CD4-positive, alpha-beta T cell treated with Interleukin-21 for 1 hour (primary cell): ENCODE data around the gene PADI3.
"Not testable (repeated sequence)": the region's sequence is repeated elsewhere in the genome, so short reads cannot be mapped to it uniquely, and the experiment has no call there.

Experiments
- DNase-seq: peaks from one replicate; pipeline ENCODE4 v3.0.0-alpha.2; 2020

Gene PADI3

GRCh38 chr1:17307329-17307728 lies 58.4 kb downstream of the PADI3 start:
- no peak for DNase-seq

GRCh38 chr1:17307946-17308345 lies 59.0 kb downstream of the PADI3 start, which contains the start of gene PADI4:
Gene PADI4 (plus strand): TSS chr1:17308197. CDS start chr1:17308223, 26 bp downstream.
- no peak for DNase-seq

GRCh38 chr1:17308593-17308992 lies 59.7 kb downstream of the PADI3 start:
- no peak for DNase-seq

DNA sequence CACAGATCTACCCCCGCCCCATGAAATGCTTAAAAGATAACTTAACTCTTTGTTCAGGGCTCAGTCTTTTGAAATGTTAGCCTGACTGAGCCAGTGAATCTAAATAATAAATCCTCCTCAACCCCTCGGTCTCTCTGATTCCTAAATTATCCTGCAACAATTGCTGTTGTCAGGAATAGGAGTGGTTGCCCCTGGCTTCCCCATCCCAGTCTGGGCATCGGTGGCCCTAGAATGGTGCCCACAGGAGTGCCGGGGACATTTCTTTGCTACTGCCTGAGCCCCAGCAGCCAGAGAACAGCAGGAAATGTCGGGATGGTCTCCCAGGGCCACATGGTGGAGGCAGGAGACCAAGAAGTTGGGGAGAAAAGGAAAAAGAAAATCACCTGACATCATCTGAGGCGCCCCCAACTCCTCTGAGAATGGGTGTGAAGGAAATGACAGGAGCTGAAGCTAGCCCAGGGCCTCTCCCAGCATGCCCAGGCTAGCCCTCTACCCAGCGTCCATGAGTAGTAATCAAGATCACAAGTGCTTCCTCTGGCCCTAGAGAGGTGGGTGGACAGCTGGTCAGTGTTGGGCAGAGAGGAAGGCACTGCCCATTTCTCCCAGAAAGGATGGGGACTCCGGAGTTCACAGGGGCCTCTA lies 60.6 kb downstream of the PADI3 start:
- no peak for DNase-seq

DNA sequence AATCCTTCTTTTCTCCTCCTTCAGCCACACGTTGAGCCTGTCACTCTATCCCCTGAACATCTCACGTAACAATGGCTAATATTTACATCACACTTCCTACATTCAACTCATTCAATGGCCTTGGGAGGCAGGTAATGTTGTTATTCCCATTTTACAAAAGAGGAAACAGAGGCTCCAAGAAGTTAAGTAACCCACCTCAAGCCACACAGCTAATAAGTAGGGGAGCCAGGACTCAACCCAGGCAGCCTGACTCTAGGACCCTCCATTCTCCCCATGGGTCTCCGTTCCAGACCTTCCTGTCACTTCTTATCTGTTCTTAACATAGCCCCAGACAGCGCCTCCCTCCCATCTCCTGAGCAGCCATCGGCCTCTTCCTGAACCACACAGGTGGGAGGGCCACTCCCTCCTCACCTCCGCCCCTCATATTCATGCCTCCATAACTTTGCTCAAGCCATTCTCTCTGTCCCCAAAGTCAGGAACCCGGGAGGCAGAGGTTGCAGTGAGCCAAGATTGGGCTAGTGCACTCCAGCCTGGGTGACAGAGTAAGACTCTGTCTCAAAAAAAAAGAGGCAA lies 61.3 kb downstream of the PADI3 start:
- no peak for DNase-seq

DNA sequence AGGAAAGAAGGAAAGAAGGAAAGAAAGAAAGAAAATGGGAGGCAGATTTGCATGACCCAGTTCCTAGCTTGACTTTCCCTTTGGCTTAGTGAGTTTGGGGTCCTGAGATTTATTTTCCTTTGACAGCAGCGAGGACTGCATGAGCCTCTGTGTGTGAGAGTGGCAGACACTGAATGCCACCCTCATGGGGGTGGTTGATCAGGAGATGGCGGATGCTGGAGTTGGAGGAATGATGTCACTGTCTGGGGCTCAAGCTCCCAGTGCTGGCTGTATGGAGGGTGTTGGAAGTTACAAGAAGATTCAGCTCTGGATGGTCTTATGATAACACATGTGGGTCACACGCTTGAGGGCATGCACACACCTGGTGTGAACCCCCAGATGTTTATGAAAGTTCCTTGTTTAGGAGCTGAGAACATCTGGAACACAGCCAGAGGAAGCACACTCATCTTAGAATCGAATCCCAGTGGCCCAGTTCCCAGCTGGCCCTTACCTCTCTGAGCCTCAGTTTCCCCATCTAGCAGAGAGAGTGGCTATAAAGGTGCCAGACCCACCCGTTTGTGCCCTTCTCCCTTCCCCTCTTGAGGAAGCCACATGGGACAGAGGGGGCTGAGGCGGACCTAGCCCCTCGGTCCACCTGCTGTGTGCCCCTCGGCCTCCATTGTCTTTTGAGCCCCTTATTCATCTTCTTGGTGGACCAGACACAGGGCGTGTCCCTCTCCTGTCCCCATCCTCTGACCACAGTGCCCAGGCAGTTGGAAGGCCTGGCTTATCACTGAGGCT lies 64.8 kb downstream of the PADI3 start:
- no peak for DNase-seq

DNA sequence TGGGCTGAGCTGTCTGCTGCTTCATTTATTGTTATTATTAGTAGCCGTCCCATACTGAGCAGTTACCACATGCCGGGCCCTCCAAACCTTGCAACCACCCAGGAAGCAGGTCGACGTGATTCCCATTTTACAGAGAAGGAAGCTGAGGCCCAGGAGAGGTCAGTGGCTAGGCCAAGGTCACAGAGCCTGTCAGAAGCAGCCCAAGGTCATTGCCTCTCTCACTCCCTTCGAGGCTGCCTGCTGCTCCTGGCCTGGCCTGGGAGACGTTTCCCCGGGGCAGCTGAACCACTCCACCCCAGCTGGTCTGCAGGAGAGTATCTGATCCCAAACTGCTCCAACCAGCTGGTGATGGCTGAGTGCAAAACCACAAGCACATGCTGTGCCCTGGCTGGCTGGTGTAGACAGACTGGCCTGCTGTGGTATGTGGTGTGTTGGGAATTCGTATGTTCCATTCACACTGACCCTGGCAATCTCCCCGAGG lies 65.6 kb downstream of the PADI3 start:
- DNase-seq = no peak

- DNase-seq = no peak
Observed at GRCh38 chr1:17315542-17316130, 66.7 kb downstream of the PADI3 start.

GRCh38 chr1:17316704-17317103 lies 67.8 kb downstream of the PADI3 start:
- no peak for DNase-seq

- DNase-seq = no peak
Observed at GRCh38 chr1:17318262-17318661, 69.4 kb downstream of the PADI3 start.

- DNase-seq = no peak
Observed at GRCh38 chr1:17319561-17320350, 70.9 kb downstream of the PADI3 start.

GRCh38 chr1:17321857-17322390 lies 73.0 kb downstream of the PADI3 start:
- not testable (repeated sequence) for DNase-seq

GRCh38 chr1:17328855-17329254 lies 80.0 kb downstream of the PADI3 start:
- DNase-seq = no peak

DNA sequence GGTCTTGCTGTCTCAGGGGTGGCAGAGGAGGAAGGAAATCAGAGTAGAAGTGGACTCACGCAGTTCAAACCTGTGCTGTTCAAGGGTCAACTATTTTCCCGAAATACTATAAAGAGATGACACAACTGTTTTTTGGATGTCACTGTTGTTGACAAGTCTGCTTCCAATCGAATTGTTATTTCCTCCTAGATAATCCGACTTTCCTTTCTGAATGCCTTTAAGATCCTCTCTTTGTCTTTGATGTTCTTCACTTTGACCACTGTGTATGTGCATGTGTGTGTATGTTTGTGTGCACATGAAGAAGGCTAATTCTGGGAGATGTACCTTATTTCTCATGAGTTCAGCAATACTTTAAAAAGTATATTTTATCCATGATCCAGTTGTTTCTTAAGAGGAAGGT lies 80.7 kb downstream of the PADI3 start:
- no peak for DNase-seq

- no peak for DNase-seq
Observed at GRCh38 chr1:17330856-17331255, 82.0 kb downstream of the PADI3 start.

DNA sequence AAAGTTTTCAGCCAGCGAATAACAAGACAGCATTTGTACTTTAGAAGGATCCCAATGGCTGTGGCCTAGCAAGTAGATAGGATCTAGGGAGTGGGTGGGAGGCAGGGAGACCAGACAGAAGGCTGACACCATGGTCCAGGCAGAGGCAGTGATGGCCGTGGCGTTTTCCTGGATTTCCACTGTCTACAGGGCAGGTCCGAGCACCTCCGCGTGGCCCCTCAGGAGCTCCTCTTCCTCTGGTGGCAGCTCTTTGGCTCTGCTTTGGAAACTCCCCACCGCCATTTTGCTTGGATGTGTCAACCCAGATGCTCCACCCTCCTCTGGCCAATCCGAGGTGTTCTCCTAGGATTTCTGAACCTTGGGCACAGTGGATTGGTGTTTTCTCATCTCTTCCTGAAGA lies 84.2 kb downstream of the PADI3 start:
- DNase-seq = no peak
